Breast epithelium (tissue), 4 donors: ENCODE measurements around the gene RTP2. TPM values are rescaled to one million over a fixed set of nuclear protein-coding genes. Genes with fewer than 3 reads are reported as not detected.

Source experiments
- DNase-seq, 2 donors: peaks; one replicate each; pipeline ENCODE4 v3.0.0-alpha.2; 2019; ENCODE audit warnings: low spot score in 2 of 2
- H3K27ac ChIP-seq, 2 donors: fragments of 200-600 bp; sonication (generic) in 1 of 2; one replicate each; pipeline ENCODE4 v1.5.1; 2016 to 2019; ENCODE audit warnings: mild to moderate bottlenecking in 1 of 2
- H3K27me3 ChIP-seq, 2 donors: fragments of 200-600 bp; sonication (generic) in 1 of 2; one replicate each; pipeline versions ENCODE4 v1.5.1 to v1.6.0; 2017 to 2019; ENCODE audit warnings: control low read depth in 1 of 2, mild to moderate bottlenecking in 1 of 2
- H3K36me3 ChIP-seq: fragments of 200-600 bp; one replicate; pipeline ENCODE4 v1.5.1; 2019
- H3K4me1 ChIP-seq, 2 donors: fragments of 200-600 bp; sonication (generic); one replicate each; pipeline ENCODE4 v1.5.1; 2016 to 2019; ENCODE audit warnings: control low read depth in 1 of 2
- H3K4me3 ChIP-seq, 3 donors: fragments of 200-600 bp; sonication (generic); 1 replicate in 2 of 3; 2 replicates in 1 of 3; pipeline ENCODE4 v1.5.1; 2016 to 2019; ENCODE audit warnings: mild to moderate bottlenecking in 3 of 3, moderate library complexity in 2 of 3
- H3K9me3 ChIP-seq, 2 donors: fragments of 200-600 bp; sonication (generic) in 1 of 2; one replicate each; pipeline ENCODE4 v1.5.1; 2016 to 2019; ENCODE audit warnings: control low read depth in 1 of 2
- CTCF ChIP-seq, 3 donors: fragments of 450-650 bp; IDR thresholded peaks; one replicate each; pipeline ENCODE4 v1.5.1; 2016 to 2017; ENCODE audit warnings: antibody characterized with exemption in 3 of 3, mild to moderate bottlenecking in 3 of 3, moderate library complexity in 3 of 3
- POLR2A ChIP-seq: fragments of 450-650 bp; IDR thresholded peaks from one replicate; pipeline ENCODE4 v1.6.1; 2016; ENCODE audit warnings: antibody characterized with exemption, mild to moderate bottlenecking, moderate library complexity
- POLR2AphosphoS5 ChIP-seq, 3 donors: sonication (generic); formaldehyde crosslinking; IDR thresholded peaks; one replicate each; pipeline ENCODE4 v1.6.1; 2017; ENCODE audit warnings: antibody characterized with exemption in 3 of 3
- intact Hi-C: fragments of 100-400 bp; cut with DNase I; formaldehyde crosslinking; loops from one replicate; pipeline ENCODE4 v1.15.1; 2023; ENCODE audit warnings: low total_unique reads
- total RNA-seq, 3 donors: library from RNA; depleted of rRNA; stranded (reverse); fragments of >200 nt; gene quantifications; one replicate each; pipeline ENCODE4 v1.1.0, GENCODE V29; 2016

Gene RTP2
- total RNA-seq, 3 donors from 2014 or later, result not detected

GRCh38 chr3:187737368-187738070 lies 35.2 kb upstream of the RTP2 start:
- DNase-seq, result peak; percentile 70 to 75
- H3K4me1 ChIP-seq, result peaks cover 5 to 14% of the 10 kb centered on the region in 2 donors
- H3K4me3 ChIP-seq, result peak overlapping the region; percentile 64 to 93 (median 73)
- intact Hi-C loops, result no loop called here
- H3K27ac ChIP-seq, result peak overlapping the region; percentile 99
- H3K9me3 ChIP-seq, result no peaks in the 10 kb centered on the region
- TF ChIP-seq POLR2AphosphoS5 (IDR thresholded peaks at IDR 0.05), result peak in 1 of 3 donors; percentile 6
- no peak for TF ChIP-seq CTCF (IDR thresholded peaks at IDR 0.05)
- peak; percentile 7 for TF ChIP-seq POLR2A
- no peaks in the 10 kb centered on the region for H3K27me3 ChIP-seq
- no peaks in the 10 kb centered on the region for H3K36me3 ChIP-seq

GRCh38 chr3:187737006-187737367 lies 34.6 kb upstream of the RTP2 start:
- H3K4me1 ChIP-seq, result peaks cover 5 to 14% of the 10 kb centered on the region in 2 donors

GRCh38 chr3:187736418-187736871 lies 34.1 kb upstream of the RTP2 start:
- TF ChIP-seq POLR2AphosphoS5 (IDR thresholded peaks at IDR 0.05), result no peak
- no peak for TF ChIP-seq POLR2A
- TF ChIP-seq CTCF (IDR thresholded peaks at IDR 0.05), result no peak
- peak in 1 of 2 donors; percentile 47 for DNase-seq
- H3K9me3 ChIP-seq, result no peaks in the 10 kb centered on the region
- no peaks in the 10 kb centered on the region for H3K27me3 ChIP-seq
- peak overlapping the region; percentile 99 for H3K27ac ChIP-seq
- no peaks in the 10 kb centered on the region for H3K36me3 ChIP-seq
- intact Hi-C loops, result no loop called here
- peaks cover 5 to 14% of the 10 kb centered on the region in 2 donors for H3K4me1 ChIP-seq
- H3K4me3 ChIP-seq, result peak overlapping the region; percentile 64 to 93 (median 73)

More at GRCh38 chr3:187737006-187737367, 34.6 kb upstream of the RTP2 start:
- no peaks in the 10 kb centered on the region for H3K27me3 ChIP-seq
- no peaks in the 10 kb centered on the region for H3K36me3 ChIP-seq
- peak overlapping the region; percentile 99 for H3K27ac ChIP-seq
- peak overlapping the region; percentile 64 to 93 (median 73) for H3K4me3 ChIP-seq
- no peak for TF ChIP-seq CTCF (IDR thresholded peaks at IDR 0.05)
- no peak for TF ChIP-seq POLR2AphosphoS5 (IDR thresholded peaks at IDR 0.05)
- no peak for TF ChIP-seq POLR2A
- H3K9me3 ChIP-seq, result no peaks in the 10 kb centered on the region
- no peak for DNase-seq
- intact Hi-C loops, result no loop called here

- peak in 1 of 2 donors; percentile 29 for DNase-seq
- no peaks in the 10 kb centered on the region for H3K9me3 ChIP-seq
- intact Hi-C loops, result no loop called here
- H3K27ac ChIP-seq, result peak overlapping the region; percentile 99
- no peaks in the 10 kb centered on the region for H3K36me3 ChIP-seq
- peaks cover 5 to 14% of the 10 kb centered on the region in 2 donors for H3K4me1 ChIP-seq
- no peak for TF ChIP-seq CTCF (IDR thresholded peaks at IDR 0.05)
- TF ChIP-seq POLR2AphosphoS5 (IDR thresholded peaks at IDR 0.05), result no peak
- no peak for TF ChIP-seq POLR2A
- peak overlapping the region in 2 of 3 donors; percentile 64 to 73 for H3K4me3 ChIP-seq
- no peaks in the 10 kb centered on the region for H3K27me3 ChIP-seq
These were observed 33.5 kb upstream of the RTP2 start for GRCh38 chr3:187735837-187736236.

GRCh38 chr3:187735383-187735782 lies 33.0 kb upstream of the RTP2 start:
- no peaks in the 10 kb centered on the region for H3K9me3 ChIP-seq
- no peak for DNase-seq
- no peaks in the 10 kb centered on the region for H3K27me3 ChIP-seq
- H3K4me3 ChIP-seq, result peak overlapping the region in 1 of 3 donors; percentile 73
- H3K27ac ChIP-seq, result peak overlapping the region; percentile 99
- peaks cover 5 to 14% of the 10 kb centered on the region in 2 donors for H3K4me1 ChIP-seq
- intact Hi-C loops, result no loop called here
- H3K36me3 ChIP-seq, result peaks cover 4% of the 10 kb centered on the region
- no peak for TF ChIP-seq POLR2A
- TF ChIP-seq POLR2AphosphoS5 (IDR thresholded peaks at IDR 0.05), result no peak
- no peak for TF ChIP-seq CTCF (IDR thresholded peaks at IDR 0.05)
